ENCODE results near the gene IL15RA.
"Not testable (repeated sequence)": the region's sequence is repeated elsewhere in the genome, so short reads cannot be mapped to it uniquely, and the experiment has no call there.

Gene IL15RA

DNA sequence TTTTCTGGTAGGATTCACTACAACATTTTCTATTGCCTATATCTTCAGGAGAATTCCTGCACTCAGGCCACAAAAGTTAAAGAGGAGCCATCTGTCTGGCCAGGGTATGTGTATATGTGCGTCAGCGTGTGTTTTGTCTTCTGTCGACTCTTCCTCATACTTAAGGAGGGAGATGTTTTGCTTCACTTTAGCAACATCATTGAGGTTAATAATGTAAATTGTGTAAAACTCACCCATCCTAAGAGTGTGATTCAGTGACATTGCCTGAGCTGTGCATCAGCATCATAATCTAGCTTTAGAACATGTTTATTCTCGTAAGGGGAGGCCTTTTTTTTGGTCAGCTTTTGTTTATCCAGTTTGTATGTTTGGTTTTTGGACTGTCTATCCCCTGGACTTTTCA lies 63.6 kb downstream of the IL15RA start:
- no peaks in the 10 kb centered on the region for H3K27me3 ChIP-seq (replicated peaks; ENCODE audit: control insufficient read depth, insufficient read depth, low read length)
- DNase-seq (ENCODE audit: extremely low read depth, insufficient read length), result no peak
- no peak overlapping the region for H3K4me3 ChIP-seq (replicated peaks; ENCODE audit: low read depth, low read length)
- H3K36me3 ChIP-seq (ENCODE audit: control insufficient read depth, insufficient read depth, low read length), result peaks cover 44% of the 10 kb centered on the region
- no peak for TF ChIP-seq CTCF (IDR thresholded peaks at IDR 0.05; ENCODE audit: insufficient read depth, low read length, poor library complexity, severe bottlenecking)

DNA sequence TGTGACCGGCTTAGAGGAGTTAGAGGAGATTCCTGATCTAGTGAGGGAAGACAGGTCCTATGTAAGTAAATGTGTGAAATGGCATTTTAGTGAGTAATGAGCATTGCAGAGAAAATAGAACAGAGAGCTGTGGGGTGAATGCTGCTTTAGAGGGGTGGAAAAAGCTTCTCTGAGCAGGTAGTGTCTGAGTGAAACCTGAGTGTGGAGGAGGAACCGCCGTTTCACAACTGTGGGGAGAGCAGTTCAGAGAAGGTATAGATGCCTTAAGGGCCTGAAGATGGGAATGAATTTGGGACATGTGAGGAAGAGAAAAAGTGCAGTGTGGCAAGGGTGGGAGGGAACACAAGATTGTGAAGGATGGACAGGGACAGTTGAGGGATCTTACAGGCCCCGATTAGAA lies 65.7 kb downstream of the IL15RA start:
- DNase-seq (ENCODE audit: extremely low read depth, insufficient read length), result no peak
- peaks cover 37% of the 10 kb centered on the region for H3K36me3 ChIP-seq (ENCODE audit: control insufficient read depth, insufficient read depth, low read length)
- H3K27me3 ChIP-seq (replicated peaks; ENCODE audit: control insufficient read depth, insufficient read depth, low read length), result no peaks in the 10 kb centered on the region
- TF ChIP-seq CTCF (IDR thresholded peaks at IDR 0.05; ENCODE audit: insufficient read depth, low read length, poor library complexity, severe bottlenecking), result no peak
- H3K4me3 ChIP-seq (replicated peaks; ENCODE audit: low read depth, low read length), result no peak overlapping the region

DNA sequence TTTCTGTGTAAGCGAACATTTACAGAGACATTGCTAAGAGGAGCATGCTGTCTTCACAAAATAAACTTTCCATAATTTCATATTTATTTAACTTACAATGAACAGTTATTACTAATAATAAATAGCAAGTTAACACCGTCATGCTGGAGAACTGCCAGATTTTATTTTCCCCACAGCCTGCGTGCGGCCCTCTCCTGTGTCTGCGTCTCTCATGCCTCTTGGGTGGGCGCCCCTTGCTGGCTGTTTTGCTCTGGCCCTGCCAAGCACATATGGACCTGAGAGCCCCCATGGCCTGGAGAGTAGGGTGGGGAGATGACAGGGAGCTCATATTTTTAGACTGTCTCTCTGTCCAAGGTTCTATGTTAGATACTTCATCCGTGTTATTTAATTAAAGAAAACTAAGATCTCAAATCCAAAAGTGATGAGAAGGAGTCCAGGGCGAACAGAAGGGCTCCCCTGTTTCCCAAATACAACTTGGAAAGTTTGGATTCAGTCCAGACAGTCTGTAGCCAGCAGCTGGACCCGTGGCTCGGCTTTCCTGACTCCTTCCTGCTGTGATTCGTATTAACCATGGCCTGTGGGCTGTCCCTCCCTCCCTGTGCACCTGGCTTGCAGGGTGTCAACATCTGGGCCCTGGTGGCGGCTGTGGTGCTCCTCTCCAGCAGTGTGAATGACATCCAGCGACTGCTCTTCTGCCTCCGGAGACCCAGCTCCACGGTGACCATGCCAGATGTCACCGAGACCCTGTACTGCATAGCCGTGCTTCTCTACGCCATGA lies 66.8 kb downstream of the IL15RA start:
- no peak for TF ChIP-seq CTCF (IDR thresholded peaks at IDR 0.05; ENCODE audit: insufficient read depth, low read length, poor library complexity, severe bottlenecking)
- Histone ChIP-seq H3K36me3 (ENCODE audit: control insufficient read depth, insufficient read depth, low read length) (peaks cover 40% of the 10 kb centered on the region), H3K27me3 (replicated peaks; ENCODE audit: control insufficient read depth, insufficient read depth, low read length) (no peaks in the 10 kb centered on the region), H3K4me3 (replicated peaks; ENCODE audit: low read depth, low read length) (no peak overlapping the region)
- no peak for DNase-seq (ENCODE audit: extremely low read depth, insufficient read length)

DNA sequence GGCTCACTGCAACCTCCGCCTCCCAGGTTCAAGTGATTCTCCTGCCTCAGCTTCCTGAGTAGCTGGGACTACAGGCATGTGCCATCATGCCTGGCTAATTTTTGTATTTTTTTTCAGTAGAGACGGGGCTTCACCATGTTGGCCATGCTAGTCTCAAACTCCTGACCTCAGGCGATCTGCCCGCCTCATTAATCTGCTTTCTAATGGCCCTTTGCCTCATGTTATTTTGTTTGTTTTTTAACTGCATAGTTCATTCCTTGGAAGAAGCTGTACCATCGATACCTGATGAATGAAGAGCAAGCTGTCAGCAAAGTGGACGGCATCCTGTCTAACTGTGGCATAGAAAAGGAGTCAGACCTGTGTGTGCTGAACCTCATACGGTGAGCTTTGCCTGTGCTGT lies 68.7 kb downstream of the IL15RA start:
- not testable (repeated sequence) for DNase-seq (ENCODE audit: extremely low read depth, insufficient read length); H3K27me3 ChIP-seq (replicated peaks; ENCODE audit: control insufficient read depth, insufficient read depth, low read length); H3K4me3 ChIP-seq (replicated peaks; ENCODE audit: low read depth, low read length)
- H3K36me3 ChIP-seq (ENCODE audit: control insufficient read depth, insufficient read depth, low read length), result peaks cover 28% of the 10 kb centered on the region

DNA sequence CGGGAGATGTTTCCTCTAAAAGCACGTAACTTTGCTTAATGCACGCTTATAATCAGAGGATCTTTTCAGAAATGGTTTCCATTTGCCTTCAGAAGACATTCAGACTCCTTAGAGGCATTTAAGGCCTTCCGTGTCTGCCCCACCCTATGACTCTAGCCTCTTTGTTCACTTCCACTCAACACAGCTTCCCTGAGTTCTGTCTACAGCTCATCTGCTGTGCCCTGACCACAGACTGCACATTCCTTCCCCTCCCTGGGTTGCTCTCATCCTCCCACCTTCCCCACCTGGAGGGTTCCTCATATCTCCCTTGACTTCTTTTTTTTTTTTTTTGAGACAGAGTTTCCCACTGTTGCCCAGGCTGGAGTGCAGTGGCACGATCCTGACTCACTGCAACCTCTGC lies 70.7 kb downstream of the IL15RA start:
- no peak overlapping the region for H3K4me3 ChIP-seq (replicated peaks; ENCODE audit: low read depth, low read length)
- TF ChIP-seq CTCF (IDR thresholded peaks at IDR 0.05; ENCODE audit: insufficient read depth, low read length, poor library complexity, severe bottlenecking), result no peak
- no peak for DNase-seq (ENCODE audit: extremely low read depth, insufficient read length)
- no peaks in the 10 kb centered on the region for H3K27me3 ChIP-seq (replicated peaks; ENCODE audit: control insufficient read depth, insufficient read depth, low read length)
- peaks cover 19% of the 10 kb centered on the region for H3K36me3 ChIP-seq (ENCODE audit: control insufficient read depth, insufficient read depth, low read length)

DNA sequence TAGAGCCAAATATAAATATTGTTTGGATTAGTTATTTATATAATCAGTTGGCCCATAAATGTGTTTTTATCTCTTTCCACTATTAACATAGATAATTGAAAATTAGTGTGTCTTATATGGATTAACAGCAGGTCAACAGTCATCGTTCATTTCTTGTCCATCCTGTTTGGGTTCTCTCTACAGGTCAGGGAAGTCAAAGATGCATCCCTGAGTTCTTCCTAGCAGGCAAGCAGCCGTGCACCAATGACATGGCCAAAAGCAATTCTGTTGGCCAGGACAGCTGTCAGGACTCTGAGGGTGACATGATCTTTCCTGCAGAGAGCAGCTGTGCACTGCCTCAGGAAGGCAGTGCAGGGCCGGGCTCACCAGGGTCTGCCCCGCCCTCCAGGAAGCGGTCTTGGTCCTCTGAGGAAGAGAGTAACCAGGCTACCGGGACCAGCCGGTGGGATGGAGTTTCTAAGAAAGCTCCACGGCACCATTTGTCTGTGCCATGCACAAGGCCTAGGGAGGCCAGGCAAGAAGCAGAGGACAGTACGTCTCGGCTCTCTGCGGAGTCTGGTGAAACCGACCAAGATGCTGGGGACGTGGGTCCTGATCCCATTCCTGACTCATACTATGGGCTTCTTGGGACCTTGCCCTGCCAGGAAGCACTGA lies 71.4 kb downstream of the IL15RA start:
- DNase-seq (ENCODE audit: extremely low read depth, insufficient read length), result no peak
- peaks cover 18% of the 10 kb centered on the region for H3K36me3 ChIP-seq (ENCODE audit: control insufficient read depth, insufficient read depth, low read length)
- TF ChIP-seq CTCF (IDR thresholded peaks at IDR 0.05; ENCODE audit: insufficient read depth, low read length, poor library complexity, severe bottlenecking), result no peak
- H3K4me3 ChIP-seq (replicated peaks; ENCODE audit: low read depth, low read length), result no peak overlapping the region
- H3K27me3 ChIP-seq (replicated peaks; ENCODE audit: control insufficient read depth, insufficient read depth, low read length), result no peaks in the 10 kb centered on the region

All from GM06990 (cell line).